ENCODE data around the gene ABLIM3.

ABLIM3 gene

DNA sequence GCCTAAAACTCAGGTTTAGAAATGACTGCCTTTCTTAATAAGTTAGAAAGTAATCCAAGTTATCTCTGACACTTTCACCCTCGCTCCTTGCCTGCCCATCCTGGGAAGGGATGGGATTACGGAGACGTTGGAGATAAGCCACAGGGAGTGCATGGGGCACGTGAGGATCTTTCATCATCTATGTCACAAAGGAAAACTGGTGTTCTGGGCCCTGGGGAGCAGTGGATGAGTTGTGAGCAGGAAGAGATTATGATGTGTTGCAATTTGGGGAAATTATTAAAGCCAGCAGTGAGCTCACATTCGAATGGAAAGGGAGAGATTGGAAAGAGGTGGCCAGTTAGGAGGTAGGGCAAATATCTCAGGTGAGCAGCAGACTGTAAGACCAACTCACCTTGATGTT, 143.2 kb downstream of the ABLIM3 start:
- no peak for DNase-seq

DNA sequence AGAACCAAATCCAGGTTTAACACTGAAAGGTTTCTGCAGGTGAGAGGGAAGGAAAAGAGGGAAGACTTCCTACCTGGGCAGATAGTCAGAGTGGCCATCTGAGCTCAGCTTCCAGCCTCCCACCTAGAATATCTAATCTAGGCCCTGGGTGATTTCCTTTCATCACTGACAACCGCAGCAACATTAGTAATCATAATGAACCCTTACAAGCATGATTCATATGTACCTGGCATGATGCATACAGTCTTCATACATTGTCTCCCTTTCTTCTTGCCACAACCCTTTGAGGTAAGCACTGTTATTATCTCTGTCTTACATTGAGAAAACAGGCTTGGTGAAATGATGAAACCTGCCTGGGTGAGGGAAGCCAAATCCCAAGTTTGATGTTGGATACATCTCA, 143.9 kb downstream of the ABLIM3 start:
- no peak for DNase-seq

DNA sequence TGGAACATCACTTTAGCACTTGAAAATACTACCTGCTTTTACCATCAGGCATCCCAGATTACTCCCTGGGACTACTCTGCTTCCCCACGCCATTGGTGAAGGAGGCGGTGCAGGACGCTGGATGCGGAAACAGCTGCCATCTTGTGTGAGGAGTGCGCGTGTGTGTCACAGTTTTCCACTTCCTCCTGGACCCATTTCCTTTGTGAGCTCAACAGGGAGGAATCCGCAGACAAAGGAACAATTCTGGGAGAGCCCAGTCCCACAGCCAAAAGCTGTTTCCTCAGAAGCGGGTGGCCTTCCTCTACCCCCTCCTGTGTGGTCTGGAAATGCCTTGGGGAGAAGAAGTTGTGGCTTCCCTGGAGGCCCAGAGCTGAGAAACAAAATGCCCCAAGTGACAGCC, 147.1 kb downstream of the ABLIM3 start:
- no peak for DNase-seq

DNA sequence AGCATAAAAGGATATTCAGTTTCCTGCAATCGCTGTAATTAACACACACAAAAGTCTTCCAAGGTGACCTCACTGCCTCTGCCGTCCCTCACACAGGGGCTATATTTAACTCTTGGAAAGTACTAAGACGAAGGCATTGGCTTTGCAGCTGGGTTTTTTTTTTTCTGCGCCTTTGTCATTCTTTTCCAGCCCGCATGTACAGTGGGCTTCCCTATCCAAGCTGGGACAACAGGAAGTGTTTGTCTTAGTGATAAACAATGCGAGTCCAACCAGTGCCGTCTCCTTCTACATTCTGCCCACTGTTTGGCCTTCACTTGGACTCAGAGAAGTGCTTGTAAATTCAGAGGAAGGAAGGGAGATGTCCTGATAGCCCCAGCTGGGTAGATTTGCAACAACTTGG, 148.0 kb downstream of the ABLIM3 start:
- no peak for DNase-seq

DNA sequence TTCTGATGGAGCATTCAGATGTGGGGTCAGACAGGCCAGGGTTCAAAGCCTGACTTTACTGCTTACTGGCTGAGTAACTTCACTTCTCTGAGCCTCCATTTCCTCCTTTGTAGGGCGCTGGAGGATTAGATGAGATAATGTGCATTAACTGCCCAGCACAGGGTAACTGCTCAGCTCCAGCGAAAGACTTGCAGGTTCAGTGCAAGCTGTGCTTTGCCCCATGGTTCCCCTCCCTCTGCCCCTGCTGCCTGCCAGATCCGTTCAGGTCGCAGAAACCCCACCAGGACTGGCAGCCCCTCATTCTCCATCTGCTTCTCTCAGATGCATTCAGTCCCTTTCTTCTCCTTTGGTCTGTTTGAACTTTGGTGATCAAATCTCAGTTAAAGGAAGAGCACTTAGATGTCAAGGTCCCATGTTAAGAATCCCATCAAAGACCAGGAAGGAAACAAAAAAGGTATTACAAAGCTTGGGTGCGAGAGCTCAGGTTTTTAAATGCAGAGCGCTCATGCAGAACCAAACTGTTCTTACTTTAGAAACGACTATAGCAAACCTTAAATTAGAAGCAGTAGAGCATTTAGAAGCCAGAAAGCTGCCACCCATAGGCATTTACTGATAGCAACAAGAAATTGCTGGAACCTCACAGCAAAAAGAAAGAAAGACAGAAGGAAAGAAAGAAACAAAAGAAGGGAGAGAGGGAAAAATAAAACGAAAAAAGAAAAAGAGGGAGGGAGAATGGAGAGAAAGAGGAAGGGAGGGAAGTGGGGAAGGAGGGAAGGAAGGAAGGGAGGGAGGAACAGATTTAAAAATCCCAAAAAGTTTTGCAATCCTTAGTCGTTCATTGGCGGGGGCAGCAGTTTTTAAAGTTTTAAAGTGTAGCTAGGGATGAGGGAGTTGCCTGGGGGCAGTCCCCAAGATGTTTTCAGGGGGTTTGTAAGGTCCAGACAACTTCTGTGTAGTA, 153.9 kb downstream of the ABLIM3 start:
- no peak for DNase-seq

DNA sequence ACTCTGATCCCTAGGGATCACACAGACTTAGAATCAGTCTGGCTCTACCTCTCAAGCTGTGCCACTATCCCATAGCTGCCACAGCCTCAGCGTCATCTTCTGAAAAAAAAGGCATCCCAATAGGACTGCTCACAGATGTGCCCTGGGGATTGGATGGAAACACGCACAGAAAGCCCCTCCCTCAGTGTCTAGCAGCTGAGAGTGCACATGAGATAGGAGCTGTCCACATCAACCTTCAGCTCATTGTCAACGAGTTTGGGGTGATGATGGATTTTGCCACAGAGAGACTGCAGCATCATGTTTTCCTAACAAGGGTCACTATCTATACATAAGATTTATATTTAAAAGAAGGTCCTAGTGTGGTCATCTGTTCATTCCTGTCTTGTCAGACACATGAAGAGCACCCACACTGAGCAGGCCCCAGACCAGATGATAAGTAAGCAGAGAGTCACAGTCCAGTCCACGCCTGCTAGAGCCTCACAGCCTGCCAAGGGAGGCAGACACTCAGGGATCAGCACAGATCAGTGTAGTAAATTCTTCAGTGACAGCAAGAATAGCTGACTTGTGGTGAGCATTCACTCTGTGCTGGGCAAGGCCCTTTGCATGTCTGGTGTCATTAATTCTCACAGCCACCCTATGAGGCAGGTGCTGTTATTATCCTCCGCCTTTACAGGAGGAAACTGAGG, 156.2 kb downstream of the ABLIM3 start:
- DNase-seq = no peak

DNA sequence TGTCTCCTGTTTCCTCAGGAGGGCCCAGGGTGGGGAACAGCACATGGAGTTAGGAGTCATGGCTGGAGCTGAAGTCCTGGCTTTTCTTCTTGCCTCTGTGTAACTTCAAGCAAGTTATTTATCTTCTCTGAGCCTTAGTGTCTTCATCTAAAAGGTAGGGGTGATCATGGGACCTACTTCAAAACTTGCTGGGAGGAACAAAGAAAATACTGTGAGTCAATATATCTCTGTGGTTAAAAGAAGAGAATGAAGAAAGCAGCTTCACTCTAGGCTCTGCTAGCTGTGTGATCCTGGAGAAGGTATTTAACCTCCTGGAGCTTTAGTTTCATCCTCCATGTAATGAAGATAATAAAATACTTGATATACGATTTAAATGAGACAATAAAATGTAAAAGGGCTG, 156.9 kb downstream of the ABLIM3 start:
- no peak for DNase-seq

DNA sequence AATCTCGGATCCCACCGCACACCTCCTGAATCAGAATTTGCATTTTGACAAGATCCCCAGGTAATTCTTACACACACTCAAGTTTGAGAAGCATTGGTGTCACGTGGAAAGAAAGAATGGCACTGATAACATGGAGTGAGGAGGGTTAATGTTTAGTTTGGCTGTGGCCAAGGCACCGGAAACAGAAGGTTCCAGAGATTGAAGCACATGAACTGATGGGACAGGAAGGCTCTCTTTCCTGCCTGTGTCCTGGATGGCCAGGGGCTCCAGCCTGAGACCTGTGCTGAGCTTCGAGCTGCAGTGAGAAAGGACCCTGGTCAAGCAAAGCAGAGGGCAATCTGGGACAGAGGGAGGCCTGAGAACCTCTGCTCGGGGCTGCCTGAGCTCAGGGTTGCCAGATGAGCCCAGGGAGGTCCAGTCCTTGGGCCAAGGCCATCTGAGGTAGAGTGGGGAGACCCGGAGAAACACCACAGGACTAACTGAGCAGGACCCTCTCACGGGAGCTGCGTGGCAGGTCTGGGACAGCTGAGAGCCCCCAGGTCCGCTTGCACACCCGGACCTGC, 157.6 kb downstream of the ABLIM3 start:
- no peak for DNase-seq

DNA sequence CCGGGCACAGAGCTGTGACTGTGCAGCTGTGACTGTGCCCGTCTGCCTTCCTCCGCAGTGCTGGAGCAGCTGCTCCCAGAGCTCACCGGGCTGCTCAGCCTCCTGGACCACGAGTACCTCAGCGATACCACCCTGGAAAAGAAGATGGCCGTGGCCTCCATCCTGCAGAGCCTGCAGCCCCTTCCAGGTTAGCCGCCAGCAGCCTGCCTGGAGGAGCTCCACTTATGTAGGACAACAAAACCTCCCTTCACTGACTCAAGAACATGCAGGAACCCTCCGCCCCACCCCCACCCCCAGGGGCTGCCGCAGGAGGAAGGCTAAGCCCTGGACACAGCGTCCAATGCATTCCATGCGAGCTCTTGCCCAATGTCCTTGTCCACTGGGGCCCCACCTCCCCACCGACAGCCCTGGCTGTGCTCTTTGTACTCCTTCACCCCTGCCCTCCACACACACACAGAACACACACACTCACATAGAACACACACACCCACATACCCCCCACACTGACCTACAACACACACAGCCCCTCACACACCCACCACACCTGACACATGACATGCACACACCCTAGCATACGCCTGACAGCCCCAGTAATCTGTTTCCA, 158.3 kb downstream of the ABLIM3 start:
- no peak for DNase-seq

DNA sequence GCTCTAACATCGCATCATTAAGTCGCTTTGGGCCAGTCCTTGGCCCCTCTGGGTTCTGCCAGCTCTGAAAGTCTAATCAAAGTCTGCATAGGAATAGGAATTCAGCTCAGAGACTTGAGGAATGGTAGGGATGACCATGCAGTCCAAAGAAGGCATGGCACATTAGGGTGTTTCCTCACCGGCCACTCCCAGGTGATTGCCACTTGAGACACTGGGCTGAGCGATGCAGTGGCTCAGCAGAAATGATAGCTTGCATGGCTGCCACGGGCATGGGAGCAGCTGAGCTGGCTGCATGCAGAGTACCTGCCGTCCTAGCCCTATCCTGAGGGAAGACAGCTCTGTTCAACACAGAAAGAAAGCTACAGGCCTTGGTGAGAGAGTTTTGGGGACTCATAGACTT, 159.1 kb downstream of the ABLIM3 start:
- DNase-seq = no peak

DNA sequence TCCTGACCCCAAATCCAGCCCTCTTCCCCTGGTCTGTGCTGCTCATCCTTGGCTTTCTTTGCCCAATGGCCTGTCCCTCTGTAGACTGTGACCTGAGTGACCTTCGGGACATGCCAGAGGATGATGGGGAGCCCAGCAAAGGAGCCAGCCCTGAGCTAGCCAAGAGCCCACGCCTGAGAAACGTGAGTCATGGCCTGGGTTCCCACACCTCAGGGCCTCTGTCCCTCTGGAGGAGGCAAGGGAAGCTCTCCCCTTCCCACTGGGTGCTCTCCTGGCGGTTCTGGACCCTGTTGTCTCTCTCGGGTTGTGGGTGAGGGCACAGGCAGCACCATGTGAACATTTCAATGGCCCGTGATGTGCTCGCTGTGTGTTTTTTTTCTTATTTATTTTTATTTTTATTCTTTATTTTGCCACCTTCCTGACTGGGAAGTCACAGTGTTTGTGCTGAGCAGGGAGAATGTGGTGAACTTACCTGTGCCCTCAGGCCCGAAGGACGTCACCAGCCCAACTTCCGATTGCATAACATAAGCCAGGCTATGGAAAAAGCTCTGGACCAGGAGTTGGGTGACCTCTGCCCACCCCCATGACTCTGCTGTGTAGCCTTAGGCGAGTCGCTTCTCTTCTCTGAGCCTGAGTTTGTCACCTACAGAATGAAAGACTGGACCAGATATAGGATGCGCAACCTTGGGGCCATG, 159.9 kb downstream of the ABLIM3 start:
- no peak for DNase-seq

DNA sequence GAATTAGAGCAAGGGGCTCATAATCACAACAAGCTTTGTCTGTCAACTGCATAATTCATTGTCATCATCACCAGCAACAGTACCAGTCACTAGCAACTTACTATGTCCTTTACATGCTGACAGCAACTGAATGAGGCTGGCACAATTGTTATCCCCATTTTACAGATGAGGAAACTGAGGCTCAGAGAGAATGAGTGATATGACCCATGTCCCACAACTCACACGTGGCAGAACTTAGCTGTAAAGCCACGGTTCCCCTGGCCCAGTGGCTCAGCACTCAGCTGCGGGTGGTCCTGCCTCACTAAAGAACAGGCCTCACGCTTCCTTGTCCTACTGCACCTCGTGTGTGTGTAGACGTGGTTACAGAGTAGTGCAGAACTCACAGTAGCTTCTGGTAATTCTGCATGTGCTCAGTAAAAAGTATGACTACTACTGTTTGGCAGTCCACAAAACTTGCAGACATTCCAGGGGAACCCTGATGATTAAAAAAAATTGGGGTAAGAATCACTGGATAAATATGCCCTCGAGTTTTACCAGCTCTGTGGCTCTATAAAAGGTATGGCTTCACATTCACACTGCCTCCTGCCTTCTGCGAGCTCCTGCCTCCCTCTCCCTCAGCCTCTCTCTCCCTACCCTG, 160.6 kb downstream of the ABLIM3 start:
- no peak for DNase-seq

DNA sequence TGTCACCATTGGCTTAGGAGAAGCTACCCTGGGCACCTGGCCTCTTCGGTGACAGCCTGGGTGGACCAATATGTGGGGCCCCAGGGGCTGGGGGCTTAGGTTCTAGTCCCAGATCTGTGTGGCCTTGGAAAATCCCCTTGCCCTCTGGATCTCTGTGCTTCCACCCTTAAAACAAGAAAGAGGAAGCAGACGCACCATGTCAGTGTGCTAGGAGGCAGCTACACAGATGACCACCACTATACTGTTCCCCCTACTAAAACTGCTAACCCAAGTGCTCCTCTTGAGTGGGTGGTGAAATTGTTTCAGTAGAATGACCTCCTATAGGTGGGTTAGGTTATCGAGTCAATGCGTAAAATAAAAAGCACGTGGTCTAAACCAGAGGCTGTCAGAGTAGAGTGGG, 161.3 kb downstream of the ABLIM3 start:
- DNase-seq = no peak

DNA sequence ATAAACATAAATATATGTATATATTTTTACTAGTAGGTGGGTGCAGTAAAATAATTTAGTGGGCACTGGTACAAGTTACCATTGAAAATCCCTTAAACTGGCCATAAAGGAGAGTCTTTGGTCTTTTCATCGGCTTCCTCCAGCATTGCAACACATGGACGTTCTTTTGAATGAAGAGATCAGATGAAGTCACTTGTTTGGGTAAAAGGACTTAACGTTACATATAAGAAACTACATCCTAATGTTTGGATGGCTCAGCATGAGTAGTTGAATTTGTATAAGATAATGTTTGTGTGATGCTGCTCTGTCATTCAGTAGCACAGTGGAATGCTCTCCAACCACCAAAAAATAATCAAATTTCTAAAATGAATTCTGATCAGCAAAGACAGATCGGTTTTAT, 161.9 kb downstream of the ABLIM3 start:
- DNase-seq = no peak

DNA sequence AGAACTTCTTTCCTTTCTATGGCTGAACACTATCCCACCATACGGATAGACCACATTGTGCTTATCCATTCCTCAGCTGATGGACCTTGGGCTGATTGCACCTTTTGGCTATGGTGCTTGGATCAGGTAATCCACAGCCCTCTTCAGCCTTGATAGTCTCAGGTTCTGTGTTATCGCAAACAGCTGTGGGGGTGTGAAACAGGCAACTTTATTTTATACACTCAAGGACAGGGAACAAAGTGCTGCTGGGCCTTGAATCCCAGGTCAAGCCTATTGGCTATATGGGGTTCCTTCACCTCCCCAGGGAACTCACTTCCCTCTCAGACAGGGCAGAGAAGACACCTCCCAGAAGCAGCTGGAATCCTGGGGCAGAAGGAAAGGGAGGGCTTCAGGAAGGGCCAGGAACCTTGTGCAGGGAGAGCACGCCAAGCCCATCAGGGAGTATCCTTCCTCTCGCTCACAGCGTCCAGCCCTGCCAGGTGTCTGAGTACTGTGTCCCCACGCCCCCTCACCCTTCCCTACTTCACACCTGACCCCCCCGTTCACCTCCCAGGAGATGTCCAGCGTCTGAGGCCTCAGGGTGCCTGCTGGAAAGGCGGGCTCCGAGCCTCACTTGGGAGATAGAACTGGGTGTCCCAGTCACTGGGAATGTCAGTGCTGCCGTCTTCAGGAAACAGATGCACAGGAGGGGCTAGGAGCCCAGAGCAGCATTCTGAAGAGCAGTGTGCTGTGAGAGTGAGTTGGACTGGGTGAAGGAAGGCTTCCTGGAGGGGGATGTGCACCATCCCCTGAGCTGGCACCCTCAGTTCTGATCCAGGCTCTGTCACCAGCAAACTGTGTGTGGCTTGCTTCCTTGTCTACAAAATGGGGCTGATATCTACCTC, 163.1 kb downstream of the ABLIM3 start:
- no peak for DNase-seq

DNA sequence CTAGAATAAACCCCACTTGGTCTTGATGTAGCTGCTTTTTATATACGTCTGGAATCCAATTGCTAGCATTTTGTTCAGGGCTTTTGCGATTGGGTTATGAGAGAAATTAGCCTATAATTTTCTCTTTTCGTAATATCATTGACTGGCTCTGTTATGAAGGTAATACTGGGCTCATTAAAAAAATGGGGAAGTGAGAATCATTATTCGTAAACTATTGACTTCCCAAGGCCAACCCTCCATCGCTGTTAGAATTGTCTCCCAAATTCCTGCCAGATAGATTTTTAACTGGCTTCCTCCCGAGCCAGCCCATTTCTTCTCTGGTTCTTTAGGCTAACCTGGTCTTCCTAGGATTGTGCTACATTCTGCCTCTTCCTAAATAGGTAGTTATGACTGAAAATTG, 168.1 kb downstream of the ABLIM3 start:
- no peak for DNase-seq

Data from activated T-cell treated with anti-CD3 and anti-CD28 coated beads, Interleukin-2, amount 50 U/mL, for 1 hour (primary cell).